A549 (cell line): ENCODE measurements around the gene CXCL10.

Experiments
- CEBPB ChIP-seq, 2 experiments: fragments of >200 bp in 1 of 2; sonication (Bioruptor Twin) in 1 of 2; formaldehyde crosslinking in 1 of 2; IDR thresholded peaks; 2 replicates each; pipeline ENCODE4 v1.6.1; 2012 to 2016
- POLR2A ChIP-seq: IDR thresholded peaks from 2 replicates; pipeline ENCODE4 v1.6.1; 2012; ENCODE audit warnings: mild to moderate bottlenecking, low read length
- TF ChIP-seq, protein P1 (sequence below): IDR thresholded peaks from 2 replicates; pipeline ENCODE4 v1.6.1; 2012

DNA sequence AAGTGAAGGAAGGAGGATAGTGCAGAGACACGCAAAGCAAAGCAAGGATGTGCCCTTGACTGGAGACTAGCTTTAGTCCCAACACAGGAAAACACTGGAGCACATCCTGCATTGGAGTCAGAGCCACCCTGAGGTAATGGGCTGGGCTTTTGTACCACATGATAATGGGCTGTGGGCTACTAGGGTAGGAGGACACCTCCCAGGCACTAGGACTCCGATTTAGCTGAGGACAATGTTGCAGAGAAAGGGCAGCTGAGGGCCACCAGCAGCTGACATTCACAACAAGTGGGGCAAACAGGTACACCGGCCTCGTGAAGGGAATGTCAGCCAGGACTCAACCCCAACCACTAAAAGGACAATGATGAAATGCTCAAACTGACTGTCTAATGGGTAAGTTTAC is 42.7 kb downstream of the CXCL10 start:
- TF ChIP-seq CEBPB (IDR thresholded peaks at IDR 0.05) (no peak), POLR2A (no peak)
- TF ChIP-seq, protein P1, sequence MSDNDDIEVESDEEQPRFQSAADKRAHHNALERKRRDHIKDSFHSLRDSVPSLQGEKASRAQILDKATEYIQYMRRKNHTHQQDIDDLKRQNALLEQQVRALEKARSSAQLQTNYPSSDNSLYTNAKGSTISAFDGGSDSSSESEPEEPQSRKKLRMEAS: no peak
